ENCODE data around the gene CCDC89.

DNA sequence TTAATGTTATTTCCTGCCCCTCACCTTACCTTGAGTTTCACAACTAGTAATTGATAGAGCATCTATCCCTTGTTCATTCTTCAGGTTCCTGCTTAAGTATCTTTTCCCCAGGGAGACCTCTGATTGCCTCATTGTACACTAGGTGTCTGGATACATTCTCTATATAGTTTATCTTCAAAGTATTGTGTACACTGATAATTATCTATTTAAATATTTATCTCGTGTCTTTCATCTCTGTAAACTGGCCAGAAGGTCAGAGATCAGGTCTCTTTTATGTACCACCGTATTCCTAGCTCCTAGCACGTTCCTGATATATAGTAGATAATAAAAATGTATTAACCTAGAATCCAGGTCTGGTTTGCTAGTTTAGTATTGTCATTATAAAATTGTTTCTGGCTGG, 51.2 kb downstream of the CCDC89 start:
- no peak for TF ChIP-seq POLR2A (IDR thresholded peaks at IDR 0.05; ENCODE audit: low read length)
- TF ChIP-seq GATA1 (IDR thresholded peaks at IDR 0.05; ENCODE audit: low read depth, low read length): no peak

Data from erythroblast (primary cell).